HepG2 (cell line): ENCODE results near the gene RAD21L1.

Experiments
- CHCHD3 ChIP-seq: sonication (generic); formaldehyde crosslinking; IDR thresholded peaks from 2 replicates; pipeline ENCODE4 v1.8.0; 2022; ENCODE audit warnings: mild to moderate bottlenecking, missing genetic modification reagents, moderate library complexity
- SETDB1 ChIP-seq: sonication (generic); formaldehyde crosslinking; IDR thresholded peaks from 2 replicates; pipeline ENCODE4 v1.5.1; 2020; ENCODE audit warnings: missing genetic modification reagents, mild to moderate bottlenecking, borderline replicate concordance
- TCF7L2 ChIP-seq: IDR thresholded peaks from 2 replicates; pipeline ENCODE4 v1.6.1; 2011; ENCODE audit warnings: mild to moderate bottlenecking, low read depth, low read length, moderate library complexity

- no peak for TF ChIP-seq CHCHD3 (CRISPR knock-in tag)
- no peak for TF ChIP-seq TCF7L2
- no peak for TF ChIP-seq SETDB1
Measured at GRCh38 chr20:1197801-1198200, 28.0 kb upstream of the RAD21L1 start.
